Measurements from ENCODE around the gene SIVA1.

Gene SIVA1

DNA sequence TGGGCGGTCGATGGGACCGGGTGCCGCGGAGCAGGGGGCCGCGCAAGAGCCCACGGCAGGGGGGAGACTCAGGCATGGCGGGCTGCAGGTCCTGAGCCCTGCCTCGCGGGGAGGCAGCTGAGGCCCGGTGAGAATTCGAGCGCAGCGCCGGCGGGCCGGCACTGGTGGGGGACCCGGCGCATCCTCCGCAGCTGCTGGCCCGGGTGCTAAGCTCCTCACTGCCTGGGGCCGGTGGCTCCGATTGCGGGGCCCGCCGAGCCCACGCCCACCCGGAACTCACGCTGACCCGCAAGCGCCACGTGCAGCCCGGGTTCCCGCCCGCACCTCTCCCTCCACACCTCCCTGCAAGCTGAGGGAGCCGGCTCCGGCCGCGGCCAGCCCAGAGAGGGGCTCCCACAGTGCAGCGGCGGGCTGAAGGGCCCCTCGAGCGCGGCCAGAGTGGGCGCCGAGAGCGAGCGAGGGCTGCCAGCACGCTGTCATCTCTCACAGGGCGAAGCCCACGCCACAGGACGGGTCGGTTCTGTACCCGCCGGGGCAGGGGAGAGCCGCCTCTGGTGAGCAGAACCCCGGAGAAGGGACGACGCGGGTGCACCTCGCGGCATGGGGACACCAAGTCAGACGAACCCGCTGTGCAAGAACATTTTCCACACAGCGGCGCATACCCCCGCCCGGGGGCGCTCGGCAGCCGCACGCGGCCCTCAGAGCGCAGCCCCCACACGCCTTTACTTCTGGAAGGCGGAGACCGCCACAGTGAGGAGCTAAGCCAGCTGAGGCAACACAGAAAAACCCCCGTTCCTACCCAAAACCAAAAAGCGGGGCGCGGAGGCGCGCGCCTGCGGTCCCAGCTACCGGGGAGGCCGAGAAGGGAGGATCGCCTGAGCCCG, 1.2 kb upstream of the SIVA1 start:
- no peak for DNase-seq

DNA sequence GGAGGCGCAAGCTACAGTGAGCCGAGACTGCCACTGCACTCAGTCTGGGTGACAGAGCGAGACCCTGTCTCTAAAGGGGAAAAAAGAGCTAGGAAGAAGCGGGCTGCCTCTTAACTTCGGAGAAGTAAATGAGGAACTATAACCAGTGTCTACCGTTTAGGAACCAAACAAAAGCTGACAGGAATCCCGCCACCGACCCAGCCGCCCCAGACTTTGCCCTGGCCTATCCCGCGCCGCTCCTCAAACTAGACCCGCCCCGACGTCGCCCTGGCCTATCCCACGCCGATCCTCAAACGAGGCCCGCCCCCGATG, 568 bp upstream of the SIVA1 start:
- DNase-seq: no peak

DNA sequence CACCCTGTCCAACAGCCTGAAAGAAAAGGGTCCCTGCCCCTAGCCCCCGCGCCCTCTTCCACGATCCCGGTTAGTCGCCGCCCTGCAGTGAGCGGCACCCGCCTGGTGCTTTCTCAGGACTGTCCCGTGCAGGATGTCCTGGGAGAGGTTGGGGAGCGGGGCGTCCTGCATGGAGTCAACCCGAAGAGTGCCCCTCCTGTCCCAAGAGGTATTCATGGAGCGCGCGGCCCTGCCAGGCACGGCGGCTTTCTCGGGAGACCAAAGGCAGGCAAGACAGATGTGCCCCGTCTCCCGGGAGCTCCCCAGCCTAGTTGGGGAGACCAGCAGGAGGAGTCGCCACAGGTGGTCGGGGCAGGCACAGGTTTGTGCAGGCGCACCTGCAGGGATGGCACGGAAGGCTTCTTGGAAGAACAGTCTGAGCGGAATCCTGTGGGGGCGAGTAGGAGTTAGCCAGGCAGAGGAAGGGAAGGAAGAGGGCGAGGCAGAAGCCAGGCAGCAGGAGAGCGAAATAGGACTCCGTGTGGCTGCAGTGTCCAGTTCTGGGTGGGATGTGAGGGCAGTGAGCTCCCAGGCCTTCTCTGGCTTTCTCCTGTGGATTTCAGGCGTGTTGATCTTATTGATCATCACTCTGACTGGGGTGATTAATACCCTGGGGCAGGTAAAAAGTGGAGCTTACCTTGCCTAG, 723 bp downstream of the SIVA1 start:
- no peak for DNase-seq

GRCh38 chr14:104754213-104754851, 1.4 kb downstream of the SIVA1 start:
- no peak for DNase-seq

GRCh38 chr14:104755621-104756020, 2.7 kb downstream of the SIVA1 start:
- DNase-seq: no peak

- no peak for DNase-seq
Observed at GRCh38 chr14:104756477-104757237, 3.7 kb downstream of the SIVA1 start.

DNA sequence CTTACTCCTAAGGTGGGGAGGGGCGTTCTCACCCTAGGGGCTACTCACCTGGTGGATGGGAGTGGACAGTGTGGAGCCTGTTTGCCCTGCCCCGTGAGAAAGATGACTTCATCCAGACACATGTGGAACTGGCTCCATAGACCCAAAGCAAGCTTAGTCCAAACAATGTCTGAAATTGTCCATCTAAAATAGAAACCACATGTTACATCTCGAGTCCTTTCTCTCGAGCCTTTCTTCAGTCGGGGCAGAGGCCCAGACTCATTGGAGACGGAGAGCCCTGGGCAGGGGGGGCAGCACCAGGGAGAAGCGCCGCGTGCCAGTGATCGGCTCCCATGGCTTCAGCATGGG, 4.3 kb downstream of the SIVA1 start:
- DNase-seq: no peak

DNA sequence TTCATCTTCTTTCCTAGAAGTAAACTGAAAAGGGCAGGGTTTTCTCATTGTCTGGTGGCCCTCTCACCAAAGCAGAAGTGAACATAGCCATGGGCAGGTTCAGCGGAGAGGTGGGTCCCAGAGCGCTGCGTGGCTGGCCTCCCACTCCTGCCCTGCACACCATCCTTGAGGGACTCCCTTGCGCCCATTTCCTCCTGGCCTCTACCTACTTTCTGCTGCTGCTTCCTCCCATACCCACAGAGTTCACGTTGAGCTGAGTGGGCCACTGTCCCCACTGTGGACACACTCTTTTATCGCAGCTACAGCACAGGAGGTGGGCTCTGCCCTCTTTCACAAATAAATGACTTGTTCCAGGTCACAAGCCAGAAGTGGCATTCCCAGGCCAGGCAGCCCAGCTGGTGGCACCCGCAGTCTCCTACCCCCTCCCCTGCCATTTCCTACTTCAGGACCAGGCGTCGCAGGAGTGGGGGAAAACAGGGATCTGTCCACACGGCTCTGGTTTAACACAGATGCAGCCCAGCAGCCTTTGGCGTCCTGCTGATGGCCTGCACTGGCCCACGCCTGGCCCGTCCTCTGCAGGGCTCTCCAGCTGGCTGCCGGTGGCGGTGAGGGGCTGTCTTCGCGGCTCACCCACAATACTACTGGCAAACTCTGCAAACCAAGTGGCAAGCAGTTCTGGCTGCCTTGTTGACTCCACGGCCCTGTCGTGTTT, 4.9 kb downstream of the SIVA1 start:
- no peak for DNase-seq

- no peak for DNase-seq
Observed at GRCh38 chr14:104758981-104759969, 6.3 kb downstream of the SIVA1 start.

GRCh38 chr14:104765517-104765916, 12.6 kb downstream of the SIVA1 start:
- DNase-seq: no peak

DNA sequence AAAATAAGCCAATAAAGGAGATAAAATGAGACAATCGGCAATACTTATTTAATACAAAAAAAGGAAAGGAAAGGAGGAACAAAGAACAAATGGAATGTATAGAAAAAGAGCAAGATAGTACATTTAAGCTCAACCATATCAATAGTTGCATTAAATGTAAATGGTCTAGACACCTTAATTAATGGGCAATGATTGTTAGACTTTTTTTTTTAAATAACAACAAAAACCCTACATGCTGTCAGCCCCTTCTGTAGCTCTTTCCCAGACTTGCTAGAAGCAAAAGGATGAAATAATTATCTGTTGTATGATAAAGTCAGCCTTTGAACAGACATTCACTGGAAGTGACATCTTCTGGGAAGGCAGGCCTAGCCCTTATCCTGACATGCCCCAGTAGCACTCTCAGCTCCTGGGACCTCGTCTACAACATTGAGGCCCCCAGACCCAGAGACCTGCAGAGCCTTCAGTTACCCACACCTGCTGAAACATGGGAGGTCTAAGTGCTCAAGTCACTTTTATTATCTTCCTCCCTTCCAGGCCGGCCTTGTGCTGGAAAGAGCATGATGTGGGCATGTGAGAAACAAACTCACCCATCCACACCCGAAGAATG, 13.4 kb downstream of the SIVA1 start:
- no peak for DNase-seq

DNA sequence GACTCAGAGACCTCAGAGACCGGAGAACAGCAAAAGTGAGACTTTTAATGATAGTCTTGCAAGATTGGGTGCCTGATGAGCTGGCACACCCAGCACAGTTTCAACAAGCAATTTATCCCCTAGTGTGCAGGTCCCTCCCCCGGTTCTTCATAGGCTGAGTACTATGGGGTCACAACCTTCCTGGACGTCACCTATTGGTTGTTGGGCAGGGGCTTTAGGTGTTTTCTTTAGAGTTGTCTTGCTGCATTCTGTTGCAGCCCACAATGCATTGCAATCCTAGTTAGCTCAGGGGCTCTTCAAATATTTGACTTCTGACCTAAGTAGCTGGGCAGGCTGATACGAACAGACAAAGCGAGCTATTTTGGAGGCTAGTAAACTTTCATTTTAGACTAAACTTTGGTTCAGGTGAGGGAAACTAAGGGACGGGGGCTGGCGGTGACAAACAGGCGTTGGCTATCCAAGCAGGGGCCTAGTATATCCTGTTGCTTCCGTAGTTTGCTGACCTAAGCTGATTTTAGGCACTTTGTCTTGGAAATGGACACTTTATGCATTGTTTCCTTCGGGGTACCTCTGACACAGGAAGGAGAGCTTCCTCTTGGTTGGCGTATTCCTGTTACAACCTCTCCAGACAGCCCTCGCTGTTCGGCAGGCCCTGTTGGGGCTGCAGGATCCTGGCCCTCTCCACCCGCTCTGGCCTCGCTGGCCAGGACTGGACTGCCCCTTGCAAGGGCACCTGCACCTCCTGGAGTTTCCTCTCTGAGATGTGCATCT, 14.1 kb downstream of the SIVA1 start:
- DNase-seq: no peak

DNA sequence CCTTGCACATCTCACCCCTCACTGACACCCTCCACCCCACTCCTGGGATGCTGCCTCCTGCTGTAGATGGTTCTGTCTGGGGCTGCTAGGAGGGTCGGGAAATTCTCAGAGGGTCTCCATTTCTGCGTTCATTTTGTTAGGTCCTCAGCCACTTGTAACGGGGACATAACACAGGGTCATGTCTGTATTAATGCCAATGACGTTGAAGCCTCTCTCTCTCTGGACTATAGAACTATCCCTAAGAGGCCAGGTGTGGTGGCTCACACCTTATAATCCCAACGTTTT, 14.6 kb downstream of the SIVA1 start:
- no peak for DNase-seq

GRCh38 chr14:104768437-104769323, 15.7 kb downstream of the SIVA1 start:
- DNase-seq: peak; percentile 51

GRCh38 chr14:104769324-104770071, 16.6 kb downstream of the SIVA1 start:
- DNase-seq: no peak

GRCh38 chr14:104770072-104770579, 17.2 kb downstream of the SIVA1 start:
- no peak for DNase-seq

GRCh38 chr14:104770851-104771272, 17.9 kb downstream of the SIVA1 start:
- no peak for DNase-seq

GRCh38 chr14:104771374-104771773, 18.4 kb downstream of the SIVA1 start:
- no peak for DNase-seq
